HepG2 (cell line): ENCODE data around the gene SLC17A9. TPM values are rescaled to one million over a fixed set of nuclear protein-coding genes. Genes with fewer than 3 reads are reported as not detected.

Experiments used
- GPBP1L1 ChIP-seq: sonication (generic); formaldehyde crosslinking; IDR thresholded peaks from 2 replicates; pipeline ENCODE4 v1.5.0; 2020; ENCODE audit warnings: mild to moderate bottlenecking, missing genetic modification reagents
- HIC2 ChIP-seq: sonication (generic); formaldehyde crosslinking; IDR thresholded peaks from 2 replicates; pipeline ENCODE4 v1.9.0; 2022; ENCODE audit warnings: low read depth, missing genetic modification reagents
- KLF12 ChIP-seq: sonication (generic); formaldehyde crosslinking; IDR thresholded peaks from 2 replicates; pipeline ENCODE4 v1.4.0; 2020; ENCODE audit warnings: missing genetic modification reagents, borderline replicate concordance
- NFAT5 ChIP-seq: sonication (generic); formaldehyde crosslinking; IDR thresholded peaks from 2 replicates; pipeline ENCODE4 v1.4.0; 2020; ENCODE audit warnings: missing genetic modification reagents
- TBX3 ChIP-seq: fragments of 450-650 bp; IDR thresholded peaks from 2 replicates; pipeline ENCODE4 v1.6.1; 2017; ENCODE audit warnings: antibody characterized with exemption, mild to moderate bottlenecking, inconsistent platforms, borderline replicate concordance
- ZBTB20 ChIP-seq: sonication (generic); formaldehyde crosslinking; IDR thresholded peaks from 2 replicates; pipeline ENCODE4 v1.8.1; 2023; ENCODE audit warnings: missing genetic modification reagents, low read depth, mild to moderate bottlenecking, borderline replicate concordance
- ZNF567 ChIP-seq: sonication (generic); formaldehyde crosslinking; IDR thresholded peaks from 2 replicates; pipeline ENCODE4 v1.8.1; 2023; ENCODE audit warnings: mild to moderate bottlenecking, missing genetic modification reagents, borderline replicate concordance
- ZNF570 ChIP-seq: sonication (generic); formaldehyde crosslinking; IDR thresholded peaks from 2 replicates; pipeline ENCODE4 v1.4.0; 2020; ENCODE audit warnings: mild to moderate bottlenecking, missing genetic modification reagents, borderline replicate concordance
- ZNF577 ChIP-seq: sonication (generic); formaldehyde crosslinking; IDR thresholded peaks from 2 replicates; pipeline ENCODE4 v1.4.0; 2020; ENCODE audit warnings: mild to moderate bottlenecking, low read depth, missing genetic modification reagents, borderline replicate concordance
- polyA plus RNA-seq, 8 experiments: library from polyadenylated mRNA; depleted of rRNA in 3 of 8; stranded (reverse) in 7 of 8; unstranded in 1 of 8; fragments of >200 nt; fragmentation: Illumina TruSeq in 4 of 8; extraction: Trizol in 4 of 8; gene quantifications; 2 replicates each; pipeline versions ENCODE4 v1.2.1 to v1.2.3, GENCODE V29; 2011 to 2016; ENCODE audit warnings: low read depth in 4 of 8, missing spikeins in 1 of 8, mixed read lengths in 1 of 8; ENCODE audit not compliant: insufficient read depth in 1 of 8
- total RNA-seq, 5 experiments: library from RNA; depleted of rRNA; stranded (reverse); fragments of >200 nt; fragmentation: Illumina TruSeq; extraction: Trizol; gene quantifications; 2 replicates each; pipeline ENCODE4 v1.2.3, GENCODE V29; 2016; ENCODE audit warnings: low read depth in 1 of 5
- TF ChIP-seq, protein P1 (sequence below): sonication (generic); formaldehyde crosslinking; IDR thresholded peaks from 2 replicates; pipeline ENCODE4 v1.4.0; 2020; ENCODE audit warnings: mild to moderate bottlenecking, missing genetic modification reagents
- TF ChIP-seq, protein P2 (sequence below): sonication (generic); formaldehyde crosslinking; IDR thresholded peaks from 2 replicates; pipeline ENCODE4 v1.8.1; 2022; ENCODE audit warnings: low read depth, mild to moderate bottlenecking, missing genetic modification reagents

SLC17A9 gene
- total and polyA plus RNA-seq, 2 of the 13 experiments (the other 11 are each of a cell fraction or from before 2014, with no cell fraction given), result 110 to 191 TPM

DNA sequence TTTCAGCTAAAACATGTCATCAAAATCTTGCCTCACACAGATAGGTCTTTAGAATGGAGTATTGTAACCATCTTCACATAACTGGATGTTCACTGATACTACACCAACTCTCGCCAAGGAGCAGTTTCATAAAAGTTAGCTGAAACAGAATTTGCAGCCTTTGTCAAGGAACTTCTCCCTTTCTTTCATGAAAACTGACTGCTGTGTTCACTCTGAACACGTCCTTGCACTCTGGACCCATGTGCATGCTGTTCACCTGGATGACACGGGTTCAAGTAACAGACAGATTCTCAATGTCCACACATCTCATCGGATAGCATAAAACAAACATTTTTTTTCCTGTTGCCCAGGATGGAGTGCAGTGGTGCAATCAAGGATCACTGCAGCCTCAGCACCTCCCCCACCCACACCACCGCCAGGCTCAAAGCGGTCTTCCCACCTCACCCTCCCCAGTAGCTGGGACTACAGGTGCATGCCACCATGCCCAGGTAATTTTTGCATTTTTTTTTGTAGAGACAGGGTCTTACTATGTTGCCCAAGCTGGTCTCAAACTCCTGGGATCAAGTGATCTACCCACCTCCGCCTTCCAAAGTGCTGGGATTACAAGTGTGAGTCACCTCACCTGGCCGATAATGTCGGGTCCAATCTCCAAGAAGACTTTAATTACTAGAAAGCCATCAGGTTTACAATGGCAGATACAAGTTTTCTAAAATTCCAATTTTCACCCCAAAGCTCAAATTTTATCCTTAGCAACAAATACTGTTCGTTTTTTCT is 35.6 kb upstream of the SLC17A9 start (continued):
- TF ChIP-seq, protein P1, sequence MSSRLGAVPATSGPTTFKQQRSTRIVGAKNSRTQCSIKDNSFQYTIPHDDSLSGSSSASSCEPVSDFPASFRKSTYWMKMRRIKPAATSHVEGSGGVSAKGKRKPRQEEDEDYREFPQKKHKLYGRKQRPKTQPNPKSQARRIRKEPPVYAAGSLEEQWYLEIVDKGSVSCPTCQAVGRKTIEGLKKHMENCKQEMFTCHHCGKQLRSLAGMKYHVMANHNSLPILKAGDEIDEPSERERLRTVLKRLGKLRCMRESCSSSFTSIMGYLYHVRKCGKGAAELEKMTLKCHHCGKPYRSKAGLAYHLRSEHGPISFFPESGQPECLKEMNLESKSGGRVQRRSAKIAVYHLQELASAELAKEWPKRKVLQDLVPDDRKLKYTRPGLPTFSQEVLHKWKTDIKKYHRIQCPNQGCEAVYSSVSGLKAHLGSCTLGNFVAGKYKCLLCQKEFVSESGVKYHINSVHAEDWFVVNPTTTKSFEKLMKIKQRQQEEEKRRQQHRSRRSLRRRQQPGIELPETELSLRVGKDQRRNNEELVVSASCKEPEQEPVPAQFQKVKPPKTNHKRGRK (CRISPR knock-in tag), result no peak
- TF ChIP-seq ZNF570 (CRISPR knock-in tag) (no peak), TBX3 (peak; percentile 50; the same call in 1 of the 2 replicates), HIC2 (CRISPR knock-in tag) (peak; percentile 68), ZNF567 (peak; percentile 94; the same call in 1 of the 2 replicates), NFAT5 (CRISPR knock-in tag) (no peak), ZBTB20 (peak; percentile 95), ZNF577 (CRISPR knock-in tag) (no peak), KLF12 (CRISPR knock-in tag) (0 out of 2 replicates have a peak, but pooled peaks have one; percentile 54), GPBP1L1 (CRISPR knock-in tag) (no peak)
- TF ChIP-seq, protein P2, sequence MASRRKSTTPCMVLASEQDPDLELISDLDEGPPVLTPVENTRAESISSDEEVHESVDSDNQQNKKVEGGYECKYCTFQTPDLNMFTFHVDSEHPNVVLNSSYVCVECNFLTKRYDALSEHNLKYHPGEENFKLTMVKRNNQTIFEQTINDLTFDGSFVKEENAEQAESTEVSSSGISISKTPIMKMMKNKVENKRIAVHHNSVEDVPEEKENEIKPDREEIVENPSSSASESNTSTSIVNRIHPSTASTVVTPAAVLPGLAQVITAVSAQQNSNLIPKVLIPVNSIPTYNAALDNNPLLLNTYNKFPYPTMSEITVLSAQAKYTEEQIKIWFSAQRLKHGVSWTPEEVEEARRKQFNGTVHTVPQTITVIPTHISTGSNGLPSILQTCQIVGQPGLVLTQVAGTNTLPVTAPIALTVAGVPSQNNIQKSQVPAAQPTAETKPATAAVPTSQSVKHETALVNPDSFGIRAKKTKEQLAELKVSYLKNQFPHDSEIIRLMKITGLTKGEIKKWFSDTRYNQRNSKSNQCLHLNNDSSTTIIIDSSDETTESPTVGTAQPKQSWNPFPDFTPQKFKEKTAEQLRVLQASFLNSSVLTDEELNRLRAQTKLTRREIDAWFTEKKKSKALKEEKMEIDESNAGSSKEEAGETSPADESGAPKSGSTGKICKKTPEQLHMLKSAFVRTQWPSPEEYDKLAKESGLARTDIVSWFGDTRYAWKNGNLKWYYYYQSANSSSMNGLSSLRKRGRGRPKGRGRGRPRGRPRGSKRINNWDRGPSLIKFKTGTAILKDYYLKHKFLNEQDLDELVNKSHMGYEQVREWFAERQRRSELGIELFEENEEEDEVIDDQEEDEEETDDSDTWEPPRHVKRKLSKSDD (CRISPR knock-in tag), result peak; percentile 93
